ENCODE data around the gene WEE1. TPM values are rescaled to one million over a fixed set of nuclear protein-coding genes. Genes with fewer than 3 reads are reported as not detected.

WEE1 gene
- total and polyA plus RNA-seq, 10 of the 15 experiments (the other 5 are each of a cell fraction or from before 2014, with no cell fraction given): 13.8 to 69.5 (median 45.4) TPM

GRCh38 chr11:9550191-9550628 is 23.3 kb upstream of the WEE1 start (continued):
- TF ChIP-seq JUND (IDR thresholded peaks at IDR 0.05; ENCODE audit: low read depth, low read length): no peak
- TF ChIP-seq MYC (IDR thresholded peaks at IDR 0.05; ENCODE audit: insufficient read depth, insufficient read length, insufficient replicate concordance, low read length, severe bottlenecking): no peak
- TF ChIP-seq HCFC1 (IDR thresholded peaks at IDR 0.05; ENCODE audit: low read length): no peak

- H3K4me1 ChIP-seq (ENCODE audit: control insufficient read depth, insufficient read depth, low read length): peaks cover 15% of the 10 kb centered on the region
- intact Hi-C loops (cut with micrococcal nuclease; ENCODE audit: unreplicated experiment): no loop called here
Measured at GRCh38 chr11:9561279-9561982, 12.0 kb upstream of the WEE1 start.

More at GRCh38 chr11:9561279-9561982, 12.0 kb upstream of the WEE1 start:
- H3K27ac ChIP-seq (ENCODE audit: control insufficient read depth, insufficient read depth): no peak overlapping the region
- ChIA-PET POLR2A (interaction anchor here (1.3 kb wide), 1 partner anchor 23 kb away, joined by 3 read pairs; no protein-coding TSS in a partner anchor), RAD21 (ENCODE audit: unreplicated experiment) (interaction anchor here (0.9 kb wide), 1 partner anchor 26 kb away, joined by 3 read pairs; no protein-coding TSS in a partner anchor), SMC1A (ENCODE audit: uncharacterized antibody, unreplicated experiment) (interaction anchor here (0.6 to 1.0 kb wide), 2 partner anchors 15 to 26 kb away, joined by 3 to 4 read pairs; no protein-coding TSS in a partner anchor), CTCF (interaction anchor here (0.9 kb wide), 2 partner anchors 26 to 40 kb away, joined by 4 read pairs; no protein-coding TSS in a partner anchor)
- TF ChIP-seq CHD2 (IDR thresholded peaks at IDR 0.05; ENCODE audit: borderline replicate concordance, low read depth, low read length): no peak
- TF ChIP-seq CBX5 (IDR thresholded peaks at IDR 0.05; ENCODE audit: low read depth): no peak
- no peak for TF ChIP-seq POLR2A (IDR thresholded peaks at IDR 0.05; ENCODE audit: low read depth, low read length)
- TF ChIP-seq ZBTB11 (CRISPR knock-in tag; IDR thresholded peaks at IDR 0.05): no peak
- no peak for TF ChIP-seq PRDM15 (CRISPR knock-in tag; IDR thresholded peaks at IDR 0.05)
- no peaks in the 10 kb centered on the region for H3K27me3 ChIP-seq (replicated peaks in 1 of 2; ENCODE audit: control insufficient read depth in 2 of 2, insufficient read depth in 2 of 2, low read length in 1 of 2)
- H3K79me2 ChIP-seq (ENCODE audit: control insufficient read depth, insufficient read depth, low read length): no peaks in the 10 kb centered on the region
- H3K4me2 ChIP-seq (ENCODE audit: control insufficient read depth, insufficient read depth): no peak overlapping the region
- in situ Hi-C loops (cut with MboI): no loop called here
- no peaks in the 10 kb centered on the region for H4K20me1 ChIP-seq (ENCODE audit: control insufficient read depth, insufficient read depth)
- H2AFZ ChIP-seq (ENCODE audit: control insufficient read depth, low read depth, low read length): no peak overlapping the region
- FAIRE-seq (no peak), ATAC-seq (no peak), DNase-seq (ENCODE audit: low read depth, low spot score) (no peak)
- H3K4me3 ChIP-seq: no peak overlapping the region
- peaks cover 2% of the 10 kb centered on the region for H3K9me3 ChIP-seq (replicated peaks; ENCODE audit: control insufficient read depth, insufficient read depth, low read length)
- 93% methylated on average over 2 of the region's 2 CpGs for WGBS (ENCODE audit: insufficient coverage, insufficient replicate concordance, low lambda C conversion rate, missing lambda C conversion rate)
- H3K9ac ChIP-seq (ENCODE audit: control insufficient read depth, insufficient read depth, low read length): no peak overlapping the region
- BruUV-seq (replicated peaks): no TSS peak
- H3K36me3 ChIP-seq (ENCODE audit: control insufficient read depth in 2 of 2, insufficient read depth in 2 of 2, low read length in 1 of 2): no peaks in the 10 kb centered on the region

Measured in GM12878 (cell line).